Measurements from ENCODE around the gene GNAQ.

Gene GNAQ

GRCh38 chr9:77829420-77829819 is 202.2 kb downstream of the GNAQ start:
- H3K4me3 ChIP-seq (replicated peaks in 1 of 2; ENCODE audit: low read depth in 2 of 2, low read length in 2 of 2): no peak overlapping the region
- DNase-seq (ENCODE audit: low read depth in 2 of 2): peak in 1 of 2 donors; percentile 27
- no peak for TF ChIP-seq CTCF (IDR thresholded peaks at IDR 0.05; ENCODE audit: low read depth, low read length)

- no peak overlapping the region for H3K4me3 ChIP-seq (replicated peaks in 1 of 2; ENCODE audit: low read depth in 2 of 2, low read length in 2 of 2)
- DNase-seq (ENCODE audit: low read depth in 2 of 2): no peak
- no peak for TF ChIP-seq CTCF (IDR thresholded peaks at IDR 0.05; ENCODE audit: low read depth, low read length)
These were observed 204.4 kb downstream of the GNAQ start for GRCh38 chr9:77827104-77827784.

- no peak overlapping the region for H3K4me3 ChIP-seq (replicated peaks in 1 of 2; ENCODE audit: low read depth in 2 of 2, low read length in 2 of 2)
- peak in 1 of 2 donors; percentile 39 for DNase-seq (ENCODE audit: low read depth in 2 of 2)
- no peak for TF ChIP-seq CTCF (IDR thresholded peaks at IDR 0.05; ENCODE audit: low read depth, low read length)
These were observed 205.0 kb downstream of the GNAQ start for GRCh38 chr9:77826621-77827020.

- no peak overlapping the region for H3K4me3 ChIP-seq (replicated peaks in 1 of 2; ENCODE audit: low read depth in 2 of 2, low read length in 2 of 2)
- no peak for TF ChIP-seq CTCF (IDR thresholded peaks at IDR 0.05; ENCODE audit: low read depth, low read length)
- DNase-seq (ENCODE audit: low read depth in 2 of 2): no peak
These were observed 205.5 kb downstream of the GNAQ start for GRCh38 chr9:77826116-77826515.

- no peak for TF ChIP-seq CTCF (IDR thresholded peaks at IDR 0.05; ENCODE audit: low read depth, low read length)
- DNase-seq (ENCODE audit: low read depth in 2 of 2): no peak
- H3K4me3 ChIP-seq (replicated peaks in 1 of 2; ENCODE audit: low read depth in 2 of 2, low read length in 2 of 2): no peak overlapping the region
These were observed 206.2 kb downstream of the GNAQ start for GRCh38 chr9:77825361-77825760.

GRCh38 chr9:77820293-77820954 is 211.2 kb downstream of the GNAQ start:
- peak; percentile 53 to 89 for DNase-seq (ENCODE audit: low read depth in 2 of 2)
- no peak for TF ChIP-seq CTCF (IDR thresholded peaks at IDR 0.05; ENCODE audit: low read depth, low read length)
- no peak overlapping the region for H3K4me3 ChIP-seq (replicated peaks in 1 of 2; ENCODE audit: low read depth in 2 of 2, low read length in 2 of 2)
